HEK293 (cell line): ENCODE results near the gene LAMA5.

ENCODE experiments used
- CTCF ChIA-PET: fragments of 350-600 bp; formaldehyde crosslinking; extraction: SDS; loops from one replicate; lab custom pipeline; 2021; ENCODE audit warnings: antibody characterized with exemption; lab: Yijun Ruan, JAX
- POLR2A ChIA-PET: fragments of 300-600 bp; formaldehyde crosslinking; extraction: SDS; loops from one replicate; lab custom pipeline; 2020; ENCODE audit warnings: antibody characterized with exemption, inconsistent platforms; lab: Yijun Ruan, JAX
- H3K27ac ChIP-seq: fragments of 200-500 bp; sonication (Bioruptor generic); 2 replicates; pipeline ENCODE4 v1.5.1; 2014; ENCODE audit warnings: low read depth, low read length, control low read depth, inconsistent platforms; ENCODE audit errors: extremely low read depth
- H3K36me3 ChIP-seq, 2 experiments: fragments of 200-500 bp in 1 of 2; sonication (Bioruptor generic) in 1 of 2; 1 replicate in 1 of 2; 2 replicates in 1 of 2; pipeline ENCODE4 v1.5.1; 2014 to 2017; ENCODE audit warnings: inconsistent platforms in 2 of 2, low read length in 2 of 2; ENCODE audit not compliant: control insufficient read depth in 2 of 2, insufficient read depth in 1 of 2
- H3K4me1 ChIP-seq: fragments of 200-500 bp; sonication (Bioruptor generic); 2 replicates; pipeline ENCODE4 v1.5.1; 2014; ENCODE audit warnings: mild to moderate bottlenecking, low read length, inconsistent platforms; ENCODE audit not compliant: control insufficient read depth, insufficient read depth
- H3K4me3 ChIP-seq: 2 replicates; pipeline ENCODE4 v1.5.1; 2011; ENCODE audit warnings: low read depth, mild to moderate bottlenecking, control low read depth, low read length, moderate library complexity
- H3K9me3 ChIP-seq: fragments of 200-500 bp; sonication (Bioruptor generic); 2 replicates; pipeline ENCODE4 v1.5.1; 2014; ENCODE audit warnings: low read depth, low read length, inconsistent platforms; ENCODE audit not compliant: control insufficient read depth, insufficient read depth
- HOXC10 ChIP-seq: sonication (generic); formaldehyde crosslinking; IDR thresholded peaks from 2 replicates; pipeline ENCODE4 v1.8.1; 2023; ENCODE audit warnings: mild to moderate bottlenecking, missing genetic modification reagents
- MYNN ChIP-seq: fragments of 450-650 bp; formaldehyde crosslinking; IDR thresholded peaks from 2 replicates; pipeline ENCODE4 v1.5.1; 2016; ENCODE audit warnings: missing biosample characterization, missing genetic modification characterization, borderline replicate concordance
- OVOL3 ChIP-seq: fragments of 450-650 bp; formaldehyde crosslinking; IDR thresholded peaks from 2 replicates; pipeline ENCODE4 v1.5.1; 2016; ENCODE audit warnings: missing biosample characterization, missing genetic modification characterization
- ZNF184 ChIP-seq: fragments of 450-650 bp; IDR thresholded peaks from 2 replicates; pipeline ENCODE4 v1.5.1; 2018; ENCODE audit warnings: missing biosample characterization, mild to moderate bottlenecking, missing genetic modification characterization
- ZNF324 ChIP-seq: fragments of 450-650 bp; formaldehyde crosslinking; IDR thresholded peaks from 2 replicates; pipeline ENCODE4 v1.5.1; 2016; ENCODE audit warnings: missing biosample characterization, missing genetic modification characterization
- ZNF335 ChIP-seq: fragments of 450-650 bp; formaldehyde crosslinking; conservative IDR thresholded peaks from 2 replicates; pipeline ENCODE4 v1.5.1; 2016; ENCODE audit warnings: missing biosample characterization, missing genetic modification characterization
- ZNF37A ChIP-seq: fragments of 450-650 bp; IDR thresholded peaks from 2 replicates; pipeline ENCODE4 v1.5.1; 2018; ENCODE audit warnings: missing biosample characterization, missing genetic modification characterization
- ZNF521 ChIP-seq: fragments of 450-650 bp; formaldehyde crosslinking; IDR thresholded peaks from 2 replicates; pipeline ENCODE4 v1.5.1; 2017; ENCODE audit warnings: missing biosample characterization, mild to moderate bottlenecking, missing genetic modification characterization

LAMA5 gene

GRCh38 chr20:62259294-62259565, 107.9 kb downstream of the LAMA5 start:
- H3K36me3 ChIP-seq = peaks cover 4 to 80% of the 10 kb centered on the region in 2 experiments; a peak in 2 of 3 replicates
- H3K4me3 ChIP-seq = no peak overlapping the region
- H3K9me3 ChIP-seq = no peaks in the 10 kb centered on the region
- ChIA-PET POLR2A (no interaction called here), CTCF (interaction anchor here (1.0 kb wide), 1 partner anchor 150 kb away, joined by 3 read pairs; no protein-coding TSS in a partner anchor)
- no peaks in the 10 kb centered on the region for H3K4me1 ChIP-seq
- TF ChIP-seq MYNN (tag by site-specific recombination) (no peak), ZNF521 (tag by site-specific recombination) (no peak), ZNF184 (no peak), HOXC10 (no peak), ZNF335 (tag by site-specific recombination) (no peak), OVOL3 (no peak), ZNF37A (tag by site-specific recombination) (no peak), ZNF324 (no peak)
- H3K27ac ChIP-seq = no peak overlapping the region
